Fibroblast of skin of left quadriceps (primary cell): ENCODE results near the gene AGBL1.

Experiments
- DNase-seq, 2 experiments: peaks; one replicate each; pipeline ENCODE4 v3.0.0-alpha.2; 2013; ENCODE audit warnings: low read depth in 2 of 2

AGBL1 gene

GRCh38 chr15:86317384-86317740 lies 237.7 kb downstream of the AGBL1 start:
- no peak for DNase-seq

GRCh38 chr15:86322629-86323028 lies 243.0 kb downstream of the AGBL1 start:
- DNase-seq, result no peak

- no peak for DNase-seq
These were observed 247.7 kb downstream of the AGBL1 start for GRCh38 chr15:86327230-86327865.

- DNase-seq, result no peak
These were observed 249.0 kb downstream of the AGBL1 start for GRCh38 chr15:86328658-86329057.

- DNase-seq, result no peak
These were observed 249.8 kb downstream of the AGBL1 start for GRCh38 chr15:86329311-86330013.

GRCh38 chr15:86333819-86334218 lies 254.1 kb downstream of the AGBL1 start:
- DNase-seq, result no peak

GRCh38 chr15:86336051-86336788 lies 256.5 kb downstream of the AGBL1 start:
- DNase-seq, result no peak

- no peak for DNase-seq
These were observed 257.4 kb downstream of the AGBL1 start for GRCh38 chr15:86337071-86337470.

GRCh38 chr15:86347245-86347644 lies 267.6 kb downstream of the AGBL1 start:
- DNase-seq, result no peak

GRCh38 chr15:86349565-86349964 lies 269.9 kb downstream of the AGBL1 start:
- no peak for DNase-seq

- no peak for DNase-seq
These were observed 273.5 kb downstream of the AGBL1 start for GRCh38 chr15:86353213-86353612.

- no peak for DNase-seq
These were observed 275.7 kb downstream of the AGBL1 start for GRCh38 chr15:86355361-86355760.

- DNase-seq, result no peak
These were observed 276.1 kb downstream of the AGBL1 start for GRCh38 chr15:86355801-86356200.

GRCh38 chr15:86362555-86362954 lies 282.9 kb downstream of the AGBL1 start:
- DNase-seq, result no peak

GRCh38 chr15:86373147-86373546 lies 293.5 kb downstream of the AGBL1 start:
- DNase-seq, result no peak

GRCh38 chr15:86375733-86376280 lies 296.1 kb downstream of the AGBL1 start:
- no peak for DNase-seq

GRCh38 chr15:86377914-86378313 lies 298.2 kb downstream of the AGBL1 start:
- no peak for DNase-seq

- DNase-seq, result no peak
These were observed 302.7 kb downstream of the AGBL1 start for GRCh38 chr15:86382341-86382740.

GRCh38 chr15:86383611-86384010 lies 303.9 kb downstream of the AGBL1 start:
- DNase-seq, result no peak

- no peak for DNase-seq
These were observed 304.5 kb downstream of the AGBL1 start for GRCh38 chr15:86384186-86384585.

- DNase-seq, result no peak
These were observed 312.6 kb downstream of the AGBL1 start for GRCh38 chr15:86392296-86392695.

- DNase-seq, result no peak
These were observed 313.2 kb downstream of the AGBL1 start for GRCh38 chr15:86392874-86393273.

- DNase-seq, result no peak
These were observed 315.2 kb downstream of the AGBL1 start for GRCh38 chr15:86394866-86395265.
